Renal cortical epithelial cell (primary cell): ENCODE results near the gene MDGA2. TPM values are rescaled to one million over a fixed set of nuclear protein-coding genes. Genes with fewer than 3 reads are reported as not detected.
"Not testable (repeated sequence)": the region's sequence is repeated elsewhere in the genome, so short reads cannot be mapped to it uniquely, and the experiment has no call there.

Experiments
- DNase-seq: peaks from one replicate; pipeline ENCODE4 v3.0.0-alpha.2; 2011; ENCODE audit warnings: low read depth
- total RNA-seq: library from RNA; depleted of rRNA; stranded (reverse); fragments of >200 nt; gene quantifications from 2 replicates; pipeline ENCODE4 v1.2.3, GENCODE V29; 2014

MDGA2 gene
- total RNA-seq, 1 donor from 2014 or later, result 0.50 TPM

GRCh38 chr14:47332106-47332505, 343.3 kb downstream of the MDGA2 start:
- DNase-seq, result peak; percentile 31

- no peak for DNase-seq
These were observed 347.0 kb downstream of the MDGA2 start for GRCh38 chr14:47328376-47328775.

- DNase-seq, result no peak
These were observed 348.1 kb downstream of the MDGA2 start for GRCh38 chr14:47327336-47327735.

- no peak for DNase-seq
These were observed 352.7 kb downstream of the MDGA2 start for GRCh38 chr14:47322751-47323150.

GRCh38 chr14:47302121-47302520, 373.3 kb downstream of the MDGA2 start:
- peak; percentile 78 for DNase-seq

GRCh38 chr14:47300796-47301195, 374.6 kb downstream of the MDGA2 start:
- DNase-seq, result peak; percentile 42

GRCh38 chr14:47297374-47297773, 378.0 kb downstream of the MDGA2 start:
- no peak for DNase-seq

GRCh38 chr14:47284283-47284682, 391.1 kb downstream of the MDGA2 start:
- DNase-seq, result no peak

GRCh38 chr14:47281761-47282160, 393.6 kb downstream of the MDGA2 start:
- not testable (repeated sequence) for DNase-seq

GRCh38 chr14:47278233-47278842, 397.1 kb downstream of the MDGA2 start:
- peak; percentile 27 for DNase-seq

- DNase-seq, result peak; percentile 31
These were observed 397.7 kb downstream of the MDGA2 start for GRCh38 chr14:47277703-47278102.

GRCh38 chr14:47276931-47277330, 398.5 kb downstream of the MDGA2 start:
- DNase-seq, result no peak

- no peak for DNase-seq
These were observed 401.5 kb downstream of the MDGA2 start for GRCh38 chr14:47273939-47274338.

- DNase-seq, result no peak
These were observed 404.7 kb downstream of the MDGA2 start for GRCh38 chr14:47270715-47271114.

GRCh38 chr14:47269756-47270492, 405.5 kb downstream of the MDGA2 start:
- no peak for DNase-seq

GRCh38 chr14:47264842-47265241, 410.6 kb downstream of the MDGA2 start:
- DNase-seq, result no peak

GRCh38 chr14:47262801-47263200, 412.6 kb downstream of the MDGA2 start:
- DNase-seq, result no peak

GRCh38 chr14:47261350-47261749, 414.1 kb downstream of the MDGA2 start:
- no peak for DNase-seq

- DNase-seq, result no peak
These were observed 415.6 kb downstream of the MDGA2 start for GRCh38 chr14:47259796-47260195.

- no peak for DNase-seq
These were observed 418.4 kb downstream of the MDGA2 start for GRCh38 chr14:47257013-47257412.

GRCh38 chr14:47252802-47253201, 422.6 kb downstream of the MDGA2 start:
- DNase-seq, result no peak

- no peak for DNase-seq
These were observed 429.0 kb downstream of the MDGA2 start for GRCh38 chr14:47246367-47246766.

- not testable (repeated sequence) for DNase-seq
These were observed 432.8 kb downstream of the MDGA2 start for GRCh38 chr14:47242579-47242978.
